ENCODE measurements around the gene ZSWIM2. TPM values are rescaled to one million over a fixed set of nuclear protein-coding genes. Genes with fewer than 3 reads are reported as not detected.
A peak's percentile ranks its signal among the peaks of the same experiment; 100 is the strongest.
"Not testable (repeated sequence)": the region's sequence is repeated elsewhere in the genome, so short reads cannot be mapped to it uniquely, and the experiment has no call there.

The ZSWIM2 gene
- not detected for total RNA-seq

- peak; percentile 20 for DNase-seq
- H3K27me3 ChIP-seq: no peaks in the 10 kb centered on the region
- no peaks in the 10 kb centered on the region for H3K4me1 ChIP-seq
- no peak for TF ChIP-seq CTCF (IDR thresholded peaks at IDR 0.05)
- H3K27ac ChIP-seq: no peak within 1 kb of the TSS
- intact Hi-C loops (cut with DNase I): no loop called here
- H3K9ac ChIP-seq (ENCODE audit: low read depth in 2 of 2, low read length in 2 of 2): no peak within 1 kb of the TSS
- H3K4me3 ChIP-seq: peak within 1 kb of the TSS; percentile 9
- no peaks in the 10 kb centered on the region for H3K36me3 ChIP-seq
- H3K9me3 ChIP-seq: no peaks in the 10 kb centered on the region
Observed at GRCh38 chr2:186848873-186849578, at the start of gene ZSWIM2. ZSWIM2 (minus strand) TSS chr2:186849170; CDS start chr2:186849130, 40 bp downstream.

GRCh38 chr2:186896220-186896619 is 47.2 kb upstream of the ZSWIM2 start:
- intact Hi-C loops (cut with DNase I); H3K36me3 ChIP-seq; H3K27me3 ChIP-seq; H3K27ac ChIP-seq; H3K4me1 ChIP-seq; H3K4me3 ChIP-seq; DNase-seq; H3K9ac ChIP-seq (ENCODE audit: low read depth in 2 of 2, low read length in 2 of 2); H3K9me3 ChIP-seq: not testable (repeated sequence)

DNA sequence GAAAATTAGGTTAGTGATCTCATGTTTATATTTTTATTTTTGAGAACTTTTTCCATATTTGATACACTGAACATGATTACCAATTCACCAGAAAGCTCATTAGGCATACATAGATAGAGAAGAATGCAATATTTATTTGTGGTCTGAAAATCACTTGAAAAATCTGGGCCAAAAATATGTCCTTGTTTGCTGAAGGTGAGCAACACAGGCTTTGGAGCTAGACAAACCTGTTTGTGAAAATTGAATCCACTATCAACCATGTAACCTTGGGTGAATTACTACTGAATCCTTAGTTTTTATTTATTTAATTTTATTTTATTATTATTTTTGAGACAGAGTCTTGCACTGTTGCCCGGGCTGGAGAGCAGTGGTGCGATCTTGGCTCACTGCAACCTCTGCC is 46.5 kb upstream of the ZSWIM2 start:
- H3K4me3 ChIP-seq: no peak overlapping the region
- H3K9ac ChIP-seq (ENCODE audit: low read depth in 2 of 2, low read length in 2 of 2): no peak overlapping the region
- intact Hi-C loops (cut with DNase I): no loop called here
- no peaks in the 10 kb centered on the region for H3K27me3 ChIP-seq
- no peaks in the 10 kb centered on the region for H3K9me3 ChIP-seq
- H3K4me1 ChIP-seq: no peaks in the 10 kb centered on the region
- no peak overlapping the region for H3K27ac ChIP-seq
- no peaks in the 10 kb centered on the region for H3K36me3 ChIP-seq
- no peak for DNase-seq
- no peak for TF ChIP-seq CTCF (IDR thresholded peaks at IDR 0.05)

- no peak for TF ChIP-seq CTCF (IDR thresholded peaks at IDR 0.05)
- intact Hi-C loops (cut with DNase I): no loop called here
- DNase-seq: no peak
- no peaks in the 10 kb centered on the region for H3K4me1 ChIP-seq
- no peak overlapping the region for H3K9ac ChIP-seq (ENCODE audit: low read depth in 2 of 2, low read length in 2 of 2)
- no peak overlapping the region for H3K27ac ChIP-seq
- H3K27me3 ChIP-seq: no peaks in the 10 kb centered on the region
- H3K9me3 ChIP-seq: no peaks in the 10 kb centered on the region
- no peak overlapping the region for H3K4me3 ChIP-seq
- H3K36me3 ChIP-seq: no peaks in the 10 kb centered on the region
Observed at GRCh38 chr2:186894478-186894877, 45.5 kb upstream of the ZSWIM2 start.

DNA sequence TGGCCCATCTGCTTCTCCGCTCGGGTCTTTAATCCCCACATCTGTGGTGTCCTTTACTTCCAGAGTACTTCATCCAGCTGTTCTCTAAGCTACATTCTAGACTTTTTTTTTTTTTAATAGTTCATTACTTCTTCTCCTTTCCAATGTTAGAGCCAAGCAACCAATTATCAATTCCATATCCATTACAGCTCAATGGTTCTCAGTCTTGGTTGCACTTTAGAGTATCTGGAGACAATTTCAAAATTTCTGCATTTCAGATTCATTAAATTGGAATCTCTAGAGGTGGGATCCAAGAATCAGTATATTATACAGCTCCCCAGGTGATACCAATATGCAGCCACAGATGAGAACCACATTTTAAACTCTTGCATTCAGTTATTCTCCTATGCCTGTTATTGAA is 43.9 kb upstream of the ZSWIM2 start:
- no peak for TF ChIP-seq CTCF (IDR thresholded peaks at IDR 0.05)
- no peak for DNase-seq
- Histone ChIP-seq H3K36me3 (no peaks in the 10 kb centered on the region), H3K27ac (no peak overlapping the region), H3K9ac (ENCODE audit: low read depth in 2 of 2, low read length in 2 of 2) (no peak overlapping the region), H3K4me1 (no peaks in the 10 kb centered on the region), H3K27me3 (no peaks in the 10 kb centered on the region), H3K4me3 (no peak overlapping the region), H3K9me3 (no peaks in the 10 kb centered on the region)
- intact Hi-C loops (cut with DNase I): no loop called here

DNA sequence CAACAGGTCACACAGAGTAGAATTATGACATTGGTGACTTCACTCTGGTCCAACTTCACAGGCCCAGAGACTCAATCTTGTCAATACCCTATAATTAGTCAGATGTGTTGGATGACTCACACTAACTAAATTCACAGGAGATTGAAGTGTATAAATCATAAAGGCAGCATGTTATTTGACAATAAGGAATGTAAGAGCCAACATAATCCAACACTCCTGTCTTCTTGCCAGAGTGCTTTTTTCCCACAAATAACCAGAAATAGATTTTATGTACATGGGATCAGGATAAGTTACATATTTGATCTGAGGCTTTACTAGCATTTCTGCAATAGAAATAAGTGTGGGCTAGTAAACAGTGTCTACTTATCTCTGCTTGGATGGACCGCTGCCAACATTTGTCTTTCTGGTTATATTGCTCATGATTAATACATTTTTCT is 42.2 kb upstream of the ZSWIM2 start:
- intact Hi-C loops (cut with DNase I): no loop called here
- Histone ChIP-seq H3K4me3 (no peak overlapping the region), H3K36me3 (no peaks in the 10 kb centered on the region), H3K9me3 (no peaks in the 10 kb centered on the region), H3K4me1 (no peaks in the 10 kb centered on the region), H3K27me3 (no peaks in the 10 kb centered on the region), H3K27ac (no peak overlapping the region), H3K9ac (ENCODE audit: low read depth in 2 of 2, low read length in 2 of 2) (no peak overlapping the region)
- DNase-seq: no peak
- TF ChIP-seq CTCF (IDR thresholded peaks at IDR 0.05): no peak

Data from colonic mucosa (tissue), 4 donors.